Measurements from ENCODE around the gene TMEM97. TPM values are rescaled to one million over a fixed set of nuclear protein-coding genes. Genes with fewer than 3 reads are reported as not detected.
"Not testable (repeated sequence)": the region's sequence is repeated elsewhere in the genome, so short reads cannot be mapped to it uniquely, and the experiment has no call there.

The TMEM97 gene
- total RNA-seq, 1 donor from 2014 or later, result 2.1 TPM

- DNase-seq, result no peak
- Histone ChIP-seq H3K4me1 (no peaks in the 10 kb centered on the region), H3K27me3 (ENCODE audit: low read depth) (no peaks in the 10 kb centered on the region), H3K9me3 (replicated peaks) (no peaks in the 10 kb centered on the region), H3K27ac (replicated peaks) (no peak overlapping the region), H3K36me3 (no peaks in the 10 kb centered on the region), H3K4me3 (no peak overlapping the region)
- no peak for TF ChIP-seq CTCF (IDR thresholded peaks at IDR 0.05; ENCODE audit: borderline replicate concordance)
- intact Hi-C loops (cut with micrococcal nuclease), result no loop called here
These were observed 33.0 kb upstream of the TMEM97 start for GRCh38 chr17:28285965-28286364.

GRCh38 chr17:28290703-28291102 lies 28.3 kb upstream of the TMEM97 start:
- DNase-seq, result no peak
- Histone ChIP-seq H3K4me1 (no peaks in the 10 kb centered on the region), H3K27ac (replicated peaks) (no peak overlapping the region), H3K9me3 (replicated peaks) (no peaks in the 10 kb centered on the region), H3K27me3 (ENCODE audit: low read depth) (no peaks in the 10 kb centered on the region), H3K36me3 (no peaks in the 10 kb centered on the region), H3K4me3 (no peak overlapping the region)
- intact Hi-C loops (cut with micrococcal nuclease), result no loop called here
- TF ChIP-seq CTCF (IDR thresholded peaks at IDR 0.05; ENCODE audit: borderline replicate concordance), result no peak

- Histone ChIP-seq H3K4me3 (no peak overlapping the region), H3K27ac (replicated peaks) (no peak overlapping the region), H3K27me3 (ENCODE audit: low read depth) (peaks cover 3% of the 10 kb centered on the region), H3K4me1 (no peaks in the 10 kb centered on the region), H3K36me3 (no peaks in the 10 kb centered on the region), H3K9me3 (replicated peaks) (no peaks in the 10 kb centered on the region)
- TF ChIP-seq CTCF (IDR thresholded peaks at IDR 0.05; ENCODE audit: borderline replicate concordance), result no peak
- intact Hi-C loops (cut with micrococcal nuclease), result no loop called here
- DNase-seq, result no peak
These were observed 27.1 kb upstream of the TMEM97 start for GRCh38 chr17:28291780-28292330.

- H3K27me3 ChIP-seq (ENCODE audit: low read depth); H3K9me3 ChIP-seq (replicated peaks); DNase-seq; H3K27ac ChIP-seq (replicated peaks); intact Hi-C loops (cut with micrococcal nuclease); H3K36me3 ChIP-seq; H3K4me1 ChIP-seq; H3K4me3 ChIP-seq: not testable (repeated sequence)
These were observed 26.1 kb upstream of the TMEM97 start for GRCh38 chr17:28292878-28293277.

- intact Hi-C loops (cut with micrococcal nuclease), result no loop called here
- Histone ChIP-seq H3K4me3 (no peak overlapping the region), H3K4me1 (no peaks in the 10 kb centered on the region), H3K27me3 (ENCODE audit: low read depth) (peaks cover 5% of the 10 kb centered on the region), H3K27ac (replicated peaks) (no peak overlapping the region), H3K36me3 (no peaks in the 10 kb centered on the region), H3K9me3 (replicated peaks) (no peaks in the 10 kb centered on the region)
- no peak for TF ChIP-seq CTCF (IDR thresholded peaks at IDR 0.05; ENCODE audit: borderline replicate concordance)
- no peak for DNase-seq
These were observed 25.0 kb upstream of the TMEM97 start for GRCh38 chr17:28293994-28294393.

- H3K36me3 ChIP-seq, result no peaks in the 10 kb centered on the region
- no peak overlapping the region for H3K4me3 ChIP-seq
- H3K9me3 ChIP-seq (replicated peaks), result no peaks in the 10 kb centered on the region
- no peak for DNase-seq
- intact Hi-C loops (cut with micrococcal nuclease), result no loop called here
- peaks cover 5% of the 10 kb centered on the region for H3K27me3 ChIP-seq (ENCODE audit: low read depth)
- TF ChIP-seq CTCF (IDR thresholded peaks at IDR 0.05; ENCODE audit: borderline replicate concordance), result no peak
- no peaks in the 10 kb centered on the region for H3K4me1 ChIP-seq
- H3K27ac ChIP-seq (replicated peaks), result no peak overlapping the region
These were observed 23.1 kb upstream of the TMEM97 start for GRCh38 chr17:28295677-28296578.

Data from left ventricle myocardium inferior (tissue), 1 donor.